ENCODE measurements around the gene EMCN. TPM values are rescaled to one million over a fixed set of nuclear protein-coding genes. Genes with fewer than 3 reads are reported as not detected.

EMCN gene
- total and polyA plus RNA-seq, 2 of the 8 experiments (the other 6 are each of a cell fraction or from before 2014, with no cell fraction given), result not detected

- peak in 2 of 3 experiments; percentile 46 to 50; a peak in 2 of 4 replicates for TF ChIP-seq CTCF (IDR thresholded peaks at IDR 0.05; ENCODE audit: control extremely low read depth in 1 of 3, insufficient read depth in 1 of 3, low read depth in 1 of 3, low read length in 3 of 3)
- 0 out of 2 replicates have a peak, but pooled peaks have one; percentile 27 for TF ChIP-seq TEAD4 (IDR thresholded peaks at IDR 0.05; ENCODE audit: low read depth, low read length)
- no peak for TF ChIP-seq RFX5 (IDR thresholded peaks at IDR 0.05; ENCODE audit: borderline replicate concordance, low read depth, low read length)
- no peak for TF ChIP-seq SAP30 (IDR thresholded peaks at IDR 0.05; ENCODE audit: insufficient read depth, insufficient replicate concordance, low read length)
- no peak for TF ChIP-seq USF2 (IDR thresholded peaks at IDR 0.05; ENCODE audit: low read length)
- TF ChIP-seq JUN (IDR thresholded peaks at IDR 0.05; ENCODE audit: low read depth, low read length), result no peak
Measured at GRCh38 chr4:100421361-100421978, 96.4 kb downstream of the EMCN start (continued).
